Measurements from ENCODE around the gene RNF19B.

- TF ChIP-seq CTCF (IDR thresholded peaks at IDR 0.05) (no peak), POLR2A (IDR thresholded peaks at IDR 0.05) (no peak)
Observed at GRCh38 chr1:33004613-33005012, 40.0 kb upstream of the RNF19B start.

All from tibial nerve (tissue), 3 donors.